Measurements from ENCODE around the gene TMTC3. TPM values are rescaled to one million over a fixed set of nuclear protein-coding genes. Genes with fewer than 3 reads are reported as not detected.
"Not testable (repeated sequence)": the region's sequence is repeated elsewhere in the genome, so short reads cannot be mapped to it uniquely, and the experiment has no call there.

TMTC3 gene
- total RNA-seq, 1 donor from 2014 or later, result 14.5 TPM

- Histone ChIP-seq H3K27me3 (no peaks in the 10 kb centered on the region), H3K4me3 (no peak overlapping the region), H3K9me3 (no peaks in the 10 kb centered on the region), H3K27ac (no peak overlapping the region), H3K4me1 (no peaks in the 10 kb centered on the region), H3K36me3 (peaks cover 19 to 29% of the 10 kb centered on the region in 2 donors)
- no peak for DNase-seq (ENCODE audit: low spot score in 2 of 2)
- TF ChIP-seq CTCF (IDR thresholded peaks at IDR 0.05), result no peak
- intact Hi-C loops (cut with DNase I), result loop anchor here (5.0 kb wide), 1 partner anchor 878 kb away; no protein-coding TSS in a partner anchor
These were observed 28.2 kb upstream of the TMTC3 start for GRCh38 chr12:88113871-88114270.

- H3K9me3 ChIP-seq, result no peaks in the 10 kb centered on the region
- peaks cover 10 to 30% of the 10 kb centered on the region in 2 donors for H3K36me3 ChIP-seq
- H3K4me1 ChIP-seq, result no peaks in the 10 kb centered on the region
- TF ChIP-seq CTCF (IDR thresholded peaks at IDR 0.05), result no peak
- intact Hi-C loops (cut with DNase I), result no loop called here
- H3K4me3 ChIP-seq, result no peak overlapping the region
- no peaks in the 10 kb centered on the region for H3K27me3 ChIP-seq
- H3K27ac ChIP-seq, result no peak overlapping the region
- DNase-seq (ENCODE audit: low spot score in 2 of 2), result no peak
These were observed 19.4 kb upstream of the TMTC3 start for GRCh38 chr12:88122666-88123065.

GRCh38 chr12:88127099-88127498 lies 15.0 kb upstream of the TMTC3 start:
- Histone ChIP-seq H3K27ac (no peak overlapping the region), H3K36me3 (peaks cover 3 to 19% of the 10 kb centered on the region in 2 donors)
- intact Hi-C loops (cut with DNase I), result no loop called here

GRCh38 chr12:88127855-88128254 lies 14.3 kb upstream of the TMTC3 start:
- no peak for DNase-seq (ENCODE audit: low spot score in 2 of 2)
- intact Hi-C loops (cut with DNase I), result no loop called here
- Histone ChIP-seq H3K4me3 (no peak overlapping the region), H3K27me3 (no peaks in the 10 kb centered on the region), H3K36me3 (peaks cover 3 to 19% of the 10 kb centered on the region in 2 donors), H3K27ac (no peak overlapping the region), H3K9me3 (no peaks in the 10 kb centered on the region), H3K4me1 (no peaks in the 10 kb centered on the region)
- no peak for TF ChIP-seq CTCF (IDR thresholded peaks at IDR 0.05)

More at GRCh38 chr12:88127099-88127498, 15.0 kb upstream of the TMTC3 start:
- H3K4me1 ChIP-seq, result no peaks in the 10 kb centered on the region
- DNase-seq (ENCODE audit: low spot score in 2 of 2), result no peak
- H3K27me3 ChIP-seq, result no peaks in the 10 kb centered on the region
- H3K9me3 ChIP-seq, result no peaks in the 10 kb centered on the region
- no peak overlapping the region for H3K4me3 ChIP-seq
- TF ChIP-seq CTCF (IDR thresholded peaks at IDR 0.05), result no peak

- DNase-seq (ENCODE audit: low spot score in 2 of 2), result no peak
- H3K27ac ChIP-seq, result no peak overlapping the region
- TF ChIP-seq CTCF (IDR thresholded peaks at IDR 0.05), result no peak
- no peaks in the 10 kb centered on the region for H3K4me1 ChIP-seq
- no peaks in the 10 kb centered on the region for H3K27me3 ChIP-seq
- peaks cover 0 to 8% of the 10 kb centered on the region in 2 donors for H3K36me3 ChIP-seq
- intact Hi-C loops (cut with DNase I), result no loop called here
- H3K9me3 ChIP-seq, result no peaks in the 10 kb centered on the region
- no peak overlapping the region for H3K4me3 ChIP-seq
These were observed 9.7 kb upstream of the TMTC3 start for GRCh38 chr12:88132392-88132791.

- intact Hi-C loops (cut with DNase I), result not testable (repeated sequence)
These were observed 8.9 kb upstream of the TMTC3 start for GRCh38 chr12:88133181-88133580.

GRCh38 chr12:88139711-88140110 lies 2.4 kb upstream of the TMTC3 start:
- H3K27ac ChIP-seq; H3K4me3 ChIP-seq; H3K36me3 ChIP-seq; H3K27me3 ChIP-seq; H3K4me1 ChIP-seq; DNase-seq (ENCODE audit: low spot score in 2 of 2); H3K9me3 ChIP-seq: not testable (repeated sequence)
- intact Hi-C loops (cut with DNase I), result loop anchor here (5.0 to 10.0 kb wide), 3 partner anchors 1215 to 1573 kb away; partner anchors contain the start of genes DUSP6 and POC1B

More at GRCh38 chr12:88133181-88133580, 8.9 kb upstream of the TMTC3 start:
- not testable (repeated sequence) for H3K4me1 ChIP-seq; DNase-seq (ENCODE audit: low spot score in 2 of 2); H3K27me3 ChIP-seq; H3K36me3 ChIP-seq; H3K27ac ChIP-seq; H3K9me3 ChIP-seq; H3K4me3 ChIP-seq
